ENCODE data around the gene C14orf93. TPM values are rescaled to one million over a fixed set of nuclear protein-coding genes. Genes with fewer than 3 reads are reported as not detected.

C14orf93 gene
- total RNA-seq, 1 experiment from 2014 or later = 8.1 TPM

- DNase-seq (ENCODE audit: low spot score) = peak; percentile 53
Measured at GRCh38 chr14:22994762-22995275, 15.1 kb downstream of the C14orf93 start.

GRCh38 chr14:22993517-22993916 is 16.4 kb downstream of the C14orf93 start:
- no peak for DNase-seq (ENCODE audit: low spot score)

DNA sequence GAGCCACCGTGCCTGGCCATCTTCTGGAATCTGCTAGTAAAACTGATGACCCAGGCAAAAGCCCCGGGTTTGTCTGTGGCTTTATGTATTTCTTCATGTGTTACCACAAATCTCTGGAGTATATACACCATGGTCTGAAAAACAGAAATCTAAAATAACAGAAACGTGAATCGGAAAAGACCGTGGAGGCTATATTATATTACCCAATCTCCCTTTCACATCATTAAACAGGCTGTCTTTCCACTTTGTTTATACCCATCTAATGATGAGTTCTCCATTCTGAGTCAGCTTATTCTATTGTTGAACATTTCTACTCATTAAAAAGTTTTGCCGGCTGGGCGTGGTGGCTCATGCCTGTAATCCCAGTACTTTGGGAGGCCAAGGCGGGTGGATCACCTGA is 18.1 kb downstream of the C14orf93 start:
- no peak for DNase-seq (ENCODE audit: low spot score)

- DNase-seq (ENCODE audit: low spot score) = no peak
Measured at GRCh38 chr14:22987291-22987690, 22.7 kb downstream of the C14orf93 start.

- peak; percentile 61 for DNase-seq (ENCODE audit: low spot score)
Measured at GRCh38 chr14:22986508-22987054, 23.4 kb downstream of the C14orf93 start.

DNA sequence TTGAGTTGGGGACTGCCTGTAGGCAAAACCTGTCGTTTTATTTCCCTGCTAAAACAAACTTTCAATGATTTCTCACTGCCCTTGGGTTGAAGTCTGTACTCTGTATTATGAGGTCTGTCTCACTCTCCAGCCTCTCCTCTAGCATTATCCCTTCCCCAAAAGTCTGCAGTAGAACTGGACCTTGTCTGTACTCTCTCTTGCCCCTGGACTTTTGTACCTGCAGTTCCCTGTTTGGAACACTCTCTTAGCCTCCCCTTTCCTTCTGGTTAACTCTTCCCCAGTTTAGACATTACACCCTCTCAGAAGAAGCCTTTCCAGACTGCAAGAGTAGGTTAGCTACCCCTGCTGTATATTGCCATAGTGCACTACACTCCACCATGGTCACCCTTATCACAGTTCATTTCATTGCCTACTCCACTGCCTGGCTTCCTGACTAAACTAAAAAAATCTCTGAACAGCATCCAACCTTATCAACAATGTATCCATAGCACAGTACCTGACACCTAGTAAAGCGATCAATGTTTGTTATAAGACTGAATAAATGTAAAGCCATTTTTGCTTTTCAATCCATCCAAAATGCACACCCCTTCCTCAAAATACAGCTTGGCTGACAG is 23.9 kb downstream of the C14orf93 start:
- DNase-seq (ENCODE audit: low spot score) = no peak

DNA sequence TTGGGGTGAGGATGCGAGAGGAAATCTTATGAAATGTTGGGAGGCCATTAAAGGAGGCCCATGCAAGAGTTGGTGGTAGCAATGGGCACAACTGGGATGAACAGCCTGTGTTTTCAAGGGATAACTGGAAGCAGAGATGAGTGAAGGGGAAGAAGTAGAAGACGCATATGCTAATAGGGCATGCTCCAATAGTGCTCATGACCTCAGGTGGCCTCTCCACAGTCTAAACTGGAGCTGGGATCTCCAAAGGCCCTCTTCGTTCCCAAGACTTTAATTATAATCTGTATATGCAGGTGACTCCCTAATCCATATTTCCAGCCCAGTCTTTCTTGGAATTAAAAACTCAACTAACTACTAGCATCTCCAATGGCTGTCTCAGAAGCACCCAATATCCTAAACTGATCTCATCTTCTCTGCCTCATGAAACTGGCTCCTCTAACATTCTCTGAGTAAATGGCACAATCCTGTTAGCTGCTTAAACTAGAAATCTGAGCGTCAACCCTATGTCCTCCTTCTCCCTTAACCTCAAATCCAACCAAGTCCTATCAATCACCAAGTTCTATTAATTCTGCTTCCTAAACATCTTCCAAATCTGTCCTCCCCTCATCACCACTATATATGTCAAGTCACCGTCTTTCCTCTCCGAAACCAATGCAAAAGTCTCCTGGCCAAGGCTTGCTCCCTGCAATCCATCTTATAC is 24.8 kb downstream of the C14orf93 start:
- no peak for DNase-seq (ENCODE audit: low spot score)

DNA sequence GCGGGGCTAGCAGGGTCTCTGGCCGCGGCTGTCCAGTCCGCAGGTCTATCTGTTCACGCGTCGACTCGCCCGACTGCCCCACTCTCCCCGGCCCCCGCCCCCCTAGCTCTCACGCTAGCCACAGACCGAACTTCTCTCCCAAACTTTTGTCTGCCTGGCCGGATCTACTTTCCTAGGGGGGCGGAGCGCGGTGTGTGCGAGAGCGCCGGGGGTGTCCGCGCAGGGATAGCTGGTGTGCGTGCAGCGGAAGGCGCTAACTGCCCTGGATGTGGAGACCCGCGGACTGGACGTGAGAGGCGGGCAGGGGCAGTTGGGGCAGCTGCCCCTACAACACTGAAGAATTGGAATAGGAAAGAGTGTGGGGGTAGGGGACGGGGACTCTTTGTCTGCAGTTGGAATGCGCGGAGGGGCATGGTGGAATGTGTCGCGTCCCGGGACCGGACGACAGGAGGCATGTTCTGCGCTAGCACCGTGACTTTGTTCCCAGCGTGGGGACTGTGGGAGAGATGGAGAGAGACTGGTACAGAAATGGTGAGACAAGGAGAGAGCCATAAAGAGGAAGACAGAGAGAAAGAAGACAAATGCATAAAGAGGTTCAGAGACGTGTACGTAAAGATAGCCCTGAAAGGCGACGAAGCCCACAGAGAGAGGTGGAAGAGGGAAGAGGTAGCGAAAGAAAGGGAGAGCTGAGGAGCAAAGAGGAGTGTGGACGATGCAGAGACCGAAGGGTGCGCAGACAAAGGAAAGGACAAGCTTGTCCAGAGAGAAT is 27.3 kb downstream of the C14orf93 start, which contains the start of gene AJUBA:
AJUBA (minus strand) TSS at position 75 of the 769 bp plus-strand sequence. CDS start 285 bp downstream, outside the sequence.
- DNase-seq (ENCODE audit: low spot score) = peak; percentile 58

DNA sequence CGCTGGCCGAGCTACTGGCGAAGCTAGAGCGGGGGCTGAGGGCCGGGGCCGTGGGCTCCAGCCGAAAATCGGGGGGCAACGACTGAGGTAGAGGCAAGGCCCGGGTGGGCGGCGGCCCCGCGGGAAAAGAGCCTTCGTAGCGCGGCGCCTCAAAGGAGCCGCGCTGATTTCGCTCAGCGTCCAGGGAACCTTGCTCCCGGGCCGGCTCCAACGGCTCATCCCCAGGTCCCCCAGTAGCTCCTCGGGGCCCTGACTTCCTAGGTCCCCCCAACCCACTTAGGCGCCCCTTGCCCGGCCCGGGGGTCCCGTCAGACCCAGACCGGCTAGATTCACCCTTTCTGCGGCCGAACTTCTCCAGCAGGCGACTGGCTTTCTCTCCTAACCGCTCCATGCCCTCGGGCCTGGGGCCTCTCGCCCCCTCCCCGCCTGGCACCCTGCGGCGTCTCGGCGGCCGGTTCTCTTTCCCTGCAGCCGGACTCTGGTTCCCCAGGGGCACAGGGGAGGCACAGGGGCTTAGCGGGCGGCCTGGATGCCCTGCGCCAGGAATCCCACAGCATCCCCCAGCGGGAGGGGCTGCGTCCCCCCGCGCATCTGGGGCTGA is 28.0 kb downstream of the C14orf93 start:
- no peak for DNase-seq (ENCODE audit: low spot score)

- no peak for DNase-seq (ENCODE audit: low spot score)
Measured at GRCh38 chr14:22981090-22981875, 28.7 kb downstream of the C14orf93 start.

GRCh38 chr14:22980672-22981089 is 29.3 kb downstream of the C14orf93 start:
- DNase-seq (ENCODE audit: low spot score) = peak; percentile 28

- DNase-seq (ENCODE audit: low spot score) = peak; percentile 23
Measured at GRCh38 chr14:22979748-22980392, 30.1 kb downstream of the C14orf93 start.

DNA sequence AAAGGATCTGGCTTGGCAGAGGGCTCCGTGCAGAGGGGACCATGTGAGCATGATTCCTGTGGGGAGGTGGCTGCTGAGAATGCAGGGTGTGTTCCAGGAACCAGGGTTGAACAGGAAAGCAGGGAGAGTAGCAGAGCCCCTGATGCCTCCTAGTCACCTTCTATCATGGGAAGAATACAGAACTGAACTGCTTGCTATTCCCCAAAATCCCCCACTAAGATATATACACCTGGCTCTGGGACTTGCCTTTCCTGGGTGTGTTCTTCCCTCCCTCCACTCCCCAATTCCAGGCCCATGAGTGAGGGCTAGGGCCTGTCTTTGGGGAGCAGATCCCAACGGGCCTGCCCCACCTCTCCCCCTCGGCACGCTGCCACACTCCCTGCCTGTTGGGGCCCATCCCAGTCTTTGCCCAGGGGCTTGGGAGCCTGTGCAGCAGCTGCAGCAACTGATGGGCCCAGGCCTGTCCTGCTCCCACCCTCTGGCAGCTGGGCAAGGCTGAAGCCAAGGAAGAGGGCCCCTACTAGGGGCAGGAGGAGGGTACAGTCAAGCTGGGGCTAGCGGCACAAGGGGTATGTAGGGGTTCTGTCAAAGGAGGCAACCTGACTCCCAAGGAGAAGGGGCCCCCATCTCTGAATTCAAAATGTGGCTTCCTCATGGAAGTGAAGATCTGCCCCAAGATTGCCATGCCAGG is 30.8 kb downstream of the C14orf93 start:
- no peak for DNase-seq (ENCODE audit: low spot score)

- DNase-seq (ENCODE audit: low spot score) = no peak
Measured at GRCh38 chr14:22978487-22978837, 31.5 kb downstream of the C14orf93 start.

- DNase-seq (ENCODE audit: low spot score) = peak; percentile 89
Measured at GRCh38 chr14:22977684-22978486, 32.1 kb downstream of the C14orf93 start.

- no peak for DNase-seq (ENCODE audit: low spot score)
Measured at GRCh38 chr14:22977434-22977683, 32.6 kb downstream of the C14orf93 start.

DNA sequence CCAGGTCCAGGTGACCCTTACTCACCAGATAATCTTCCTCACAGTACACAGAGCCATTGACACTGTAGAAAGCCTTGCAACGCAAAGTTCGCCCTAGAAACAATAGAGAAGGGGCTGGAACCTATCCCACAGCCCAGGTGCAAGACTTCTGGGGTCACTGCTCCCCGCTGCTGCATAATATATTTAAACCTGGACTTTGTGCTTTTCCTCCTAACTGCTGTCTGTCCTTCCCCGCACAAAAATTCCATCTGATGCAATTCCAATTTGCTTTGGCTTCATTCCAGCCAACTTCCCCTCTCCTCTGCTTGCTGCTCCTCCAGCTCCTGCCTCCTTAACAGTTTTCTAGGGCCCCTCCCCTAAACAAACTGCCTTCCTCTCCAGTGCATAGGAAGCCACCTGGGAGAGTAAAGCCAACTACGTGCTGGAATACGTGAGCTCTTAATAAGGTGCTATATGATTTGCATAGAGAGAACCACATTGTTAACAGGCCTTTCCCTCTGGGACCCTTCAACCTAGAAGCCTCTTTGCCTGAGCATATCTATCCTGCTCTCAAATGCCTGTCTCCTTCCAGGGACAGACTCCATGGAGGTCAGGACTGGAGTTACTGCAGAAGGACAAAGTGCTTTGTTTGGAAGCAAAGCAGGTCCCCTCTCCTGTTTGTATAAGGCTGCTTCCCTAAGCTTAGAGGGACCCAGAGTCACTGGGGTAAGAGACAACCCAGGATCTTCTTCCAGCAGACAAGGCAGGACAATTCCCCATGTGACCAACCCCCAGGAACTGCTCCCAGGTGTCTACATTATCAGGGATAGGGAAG is 33.1 kb downstream of the C14orf93 start:
- peak; percentile 49 for DNase-seq (ENCODE audit: low spot score)

Data from A172 (cell line).